ENCODE measurements around the gene DPP10. TPM values are rescaled to one million over a fixed set of nuclear protein-coding genes. Genes with fewer than 3 reads are reported as not detected.

DPP10 gene
- total RNA-seq, 1 donor from 2014 or later, result 2.4 TPM

- no peaks in the 10 kb centered on the region for H3K36me3 ChIP-seq (ENCODE audit: control insufficient read depth, insufficient read depth, low read length)
- no peak for DNase-seq (ENCODE audit: low read depth)
- H3K27me3 ChIP-seq (ENCODE audit: control insufficient read depth, insufficient read depth, low read length), result no peaks in the 10 kb centered on the region
- H3K4me3 ChIP-seq (ENCODE audit: low read depth, low read length), result no peak overlapping the region
- TF ChIP-seq, protein P1, sequence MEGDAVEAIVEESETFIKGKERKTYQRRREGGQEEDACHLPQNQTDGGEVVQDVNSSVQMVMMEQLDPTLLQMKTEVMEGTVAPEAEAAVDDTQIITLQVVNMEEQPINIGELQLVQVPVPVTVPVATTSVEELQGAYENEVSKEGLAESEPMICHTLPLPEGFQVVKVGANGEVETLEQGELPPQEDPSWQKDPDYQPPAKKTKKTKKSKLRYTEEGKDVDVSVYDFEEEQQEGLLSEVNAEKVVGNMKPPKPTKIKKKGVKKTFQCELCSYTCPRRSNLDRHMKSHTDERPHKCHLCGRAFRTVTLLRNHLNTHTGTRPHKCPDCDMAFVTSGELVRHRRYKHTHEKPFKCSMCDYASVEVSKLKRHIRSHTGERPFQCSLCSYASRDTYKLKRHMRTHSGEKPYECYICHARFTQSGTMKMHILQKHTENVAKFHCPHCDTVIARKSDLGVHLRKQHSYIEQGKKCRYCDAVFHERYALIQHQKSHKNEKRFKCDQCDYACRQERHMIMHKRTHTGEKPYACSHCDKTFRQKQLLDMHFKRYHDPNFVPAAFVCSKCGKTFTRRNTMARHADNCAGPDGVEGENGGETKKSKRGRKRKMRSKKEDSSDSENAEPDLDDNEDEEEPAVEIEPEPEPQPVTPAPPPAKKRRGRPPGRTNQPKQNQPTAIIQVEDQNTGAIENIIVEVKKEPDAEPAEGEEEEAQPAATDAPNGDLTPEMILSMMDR (IDR thresholded peaks at IDR 0.05; ENCODE audit: insufficient read depth, low read length, poor library complexity, severe bottlenecking), result no peak
These were observed 310.0 kb downstream of the DPP10 start for GRCh38 chr2:114752425-114752824.

- TF ChIP-seq, protein P1 (IDR thresholded peaks at IDR 0.05; ENCODE audit: insufficient read depth, low read length, poor library complexity, severe bottlenecking), result no peak
- H3K27me3 ChIP-seq (ENCODE audit: control insufficient read depth, insufficient read depth, low read length), result no peaks in the 10 kb centered on the region
- H3K4me3 ChIP-seq (ENCODE audit: low read depth, low read length), result no peak overlapping the region
- DNase-seq (ENCODE audit: low read depth), result no peak
- no peaks in the 10 kb centered on the region for H3K36me3 ChIP-seq (ENCODE audit: control insufficient read depth, insufficient read depth, low read length)
These were observed 310.7 kb downstream of the DPP10 start for GRCh38 chr2:114753145-114753544.

DNA sequence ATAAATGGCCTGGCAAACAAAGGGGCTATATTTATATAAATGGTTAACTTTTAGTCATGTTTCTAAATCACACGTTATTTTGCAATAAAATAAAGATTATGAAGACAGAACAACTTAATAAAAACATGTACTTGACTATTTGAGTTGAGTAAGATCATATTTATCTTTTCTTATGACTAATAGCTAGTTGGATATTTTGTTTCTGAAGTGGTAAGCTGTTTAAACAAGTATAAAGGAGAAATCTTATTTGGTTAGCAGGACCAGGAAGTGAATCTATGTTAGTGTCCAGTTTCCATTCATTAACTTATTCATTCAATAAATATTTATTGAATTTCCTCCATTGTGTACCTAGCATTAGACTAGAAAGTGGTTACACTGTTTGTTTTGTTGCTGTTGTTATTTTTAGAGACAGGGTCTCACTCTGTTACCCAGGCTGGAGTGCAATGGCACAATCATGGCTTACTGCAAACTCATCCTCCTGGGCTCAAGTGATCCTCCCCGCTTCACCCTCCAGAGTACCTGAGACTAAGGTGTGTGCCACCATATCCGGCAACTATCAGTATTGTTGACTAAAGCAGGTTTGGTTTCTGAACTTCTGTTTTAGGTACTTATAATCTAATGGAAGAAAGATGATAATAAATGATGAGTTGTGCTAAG, 312.6 kb downstream of the DPP10 start:
- no peaks in the 10 kb centered on the region for H3K36me3 ChIP-seq (ENCODE audit: control insufficient read depth, insufficient read depth, low read length)
- no peaks in the 10 kb centered on the region for H3K27me3 ChIP-seq (ENCODE audit: control insufficient read depth, insufficient read depth, low read length)
- no peak for DNase-seq (ENCODE audit: low read depth)
- TF ChIP-seq, protein P1 (IDR thresholded peaks at IDR 0.05; ENCODE audit: insufficient read depth, low read length, poor library complexity, severe bottlenecking), result no peak
- no peak overlapping the region for H3K4me3 ChIP-seq (ENCODE audit: low read depth, low read length)

DNA sequence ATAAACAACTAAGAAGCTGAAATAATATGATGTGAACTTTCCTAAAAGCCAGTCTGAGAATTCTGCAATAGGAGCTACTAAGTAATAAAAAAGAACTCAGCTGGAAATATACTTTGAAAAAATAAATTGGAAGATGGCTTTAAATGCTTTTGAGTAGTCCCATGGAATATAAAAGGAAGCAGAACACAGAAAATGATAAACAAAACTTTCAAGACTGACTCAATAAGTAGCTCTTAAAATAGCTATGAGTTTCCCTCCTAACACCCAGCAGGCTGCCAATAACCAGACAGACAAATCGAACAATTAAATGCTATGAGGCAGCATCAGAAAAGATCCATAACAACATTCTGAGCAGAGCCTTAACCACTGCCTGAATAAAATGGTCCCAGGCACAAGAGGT, 319.9 kb downstream of the DPP10 start:
- TF ChIP-seq, protein P1 (IDR thresholded peaks at IDR 0.05; ENCODE audit: insufficient read depth, low read length, poor library complexity, severe bottlenecking), result no peak
- H3K27me3 ChIP-seq (ENCODE audit: control insufficient read depth, insufficient read depth, low read length), result no peaks in the 10 kb centered on the region
- no peak overlapping the region for H3K4me3 ChIP-seq (ENCODE audit: low read depth, low read length)
- DNase-seq (ENCODE audit: low read depth), result no peak
- no peaks in the 10 kb centered on the region for H3K36me3 ChIP-seq (ENCODE audit: control insufficient read depth, insufficient read depth, low read length)

- Histone ChIP-seq H3K36me3 (ENCODE audit: control insufficient read depth, insufficient read depth, low read length) (no peaks in the 10 kb centered on the region), H3K4me3 (ENCODE audit: low read depth, low read length) (no peak overlapping the region), H3K27me3 (ENCODE audit: control insufficient read depth, insufficient read depth, low read length) (no peaks in the 10 kb centered on the region)
- TF ChIP-seq, protein P1 (IDR thresholded peaks at IDR 0.05; ENCODE audit: insufficient read depth, low read length, poor library complexity, severe bottlenecking), result no peak
- DNase-seq (ENCODE audit: low read depth), result no peak
These were observed 320.5 kb downstream of the DPP10 start for GRCh38 chr2:114762986-114763385.

DNA sequence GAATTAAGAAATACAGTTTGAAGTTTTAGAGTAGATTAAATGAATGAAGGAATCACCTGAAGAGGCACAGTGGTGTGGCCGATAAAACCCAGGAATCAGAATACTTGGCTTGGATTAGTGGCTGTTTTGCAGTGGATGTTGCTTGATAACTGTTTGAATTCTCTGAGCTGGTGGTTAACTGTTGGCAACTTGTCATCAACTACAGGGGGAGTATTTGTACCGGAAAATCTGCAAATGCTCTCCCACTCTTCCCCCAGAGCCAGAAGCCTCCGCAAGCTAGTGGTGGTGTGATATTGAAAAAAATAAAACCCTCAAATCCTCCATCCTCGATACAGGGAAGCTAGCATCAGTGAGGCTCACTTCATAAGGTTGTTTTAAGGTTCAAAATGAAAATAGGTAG, 326.7 kb downstream of the DPP10 start:
- H3K27me3 ChIP-seq (ENCODE audit: control insufficient read depth, insufficient read depth, low read length), result no peaks in the 10 kb centered on the region
- H3K36me3 ChIP-seq (ENCODE audit: control insufficient read depth, insufficient read depth, low read length), result no peaks in the 10 kb centered on the region
- no peak for DNase-seq (ENCODE audit: low read depth)
- TF ChIP-seq, protein P1 (IDR thresholded peaks at IDR 0.05; ENCODE audit: insufficient read depth, low read length, poor library complexity, severe bottlenecking), result no peak
- H3K4me3 ChIP-seq (ENCODE audit: low read depth, low read length), result no peak overlapping the region
